Psoas muscle (tissue), 8 donors: Measurements from ENCODE around the gene VPS13D. TPM values are rescaled to one million over a fixed set of nuclear protein-coding genes. Genes with fewer than 3 reads are reported as not detected.

Experiments used
- ATAC-seq, 4 donors: fragments of 200-7000 bp; cut with Tn5 transposase; one replicate each; pipeline ENCODE4 v1.9.1; 2020; ENCODE audit warnings: moderate library complexity in 3 of 4, mild to moderate bottlenecking in 2 of 4
- DNase-seq, 2 donors: peaks; one replicate each; pipeline ENCODE4 v3.0.0-alpha.2; 2020
- H3K27ac ChIP-seq: fragments of 200-600 bp; one replicate; pipeline ENCODE4 v1.8.0; 2022
- H3K27me3 ChIP-seq, 3 donors: fragments of 200-600 bp in 1 of 3; one replicate each; pipeline versions ENCODE4 v1.6.1 to v1.8.0; 2013 to 2022; ENCODE audit warnings: low read length in 2 of 3, mild to moderate bottlenecking in 2 of 3, moderate library complexity in 1 of 3; ENCODE audit not compliant: insufficient read depth in 3 of 3
- H3K36me3 ChIP-seq, 2 donors: fragments of 200-600 bp in 1 of 2; one replicate each; pipeline versions ENCODE4 v1.6.1 to v1.8.0; 2013 to 2022; ENCODE audit warnings: low read depth in 1 of 2, mild to moderate bottlenecking in 1 of 2, moderate library complexity in 1 of 2; ENCODE audit not compliant: insufficient read depth in 1 of 2
- H3K4me1 ChIP-seq: fragments of 200-600 bp; one replicate; pipeline ENCODE4 v1.8.0; 2022
- H3K4me3 ChIP-seq: fragments of 200-600 bp; one replicate; pipeline ENCODE4 v1.8.0; 2022; ENCODE audit warnings: mild to moderate bottlenecking
- H3K9me3 ChIP-seq: fragments of 200-600 bp; one replicate; pipeline ENCODE4 v1.8.0; 2022
- CTCF ChIP-seq: fragments of 200-600 bp; IDR thresholded peaks from one replicate; pipeline ENCODE4 v1.8.0; 2022; ENCODE audit warnings: antibody characterized with exemption
- WGBS, 3 donors: extraction: QIAGEN DNeasy Blood & Tissue Kit; methylation state at CpG; one replicate each; pipeline versions ENCODE4 v1.1.6 to v1.1.7; 2013; 5-methylcytosine and 5-hydroxymethylcytosine counted together
- intact Hi-C, 2 donors: fragments of 100-400 bp; cut with DNase I; formaldehyde crosslinking; loops; one replicate each; pipeline versions ENCODE4 v1.11.0 to v1.14.2; 2022
- polyA plus RNA-seq, 3 donors: library from polyadenylated mRNA; stranded (reverse); fragments of 200-250 nt; gene quantifications; one replicate each; pipeline ENCODE4 v1.2.3, GENCODE V29; 2013
- total RNA-seq, 4 donors: library from RNA; stranded (reverse); fragmentation: NEBNext Ultra II Directional in 2 of 4; extraction: Animal tissue kit (Norgen Biotek cat#: 25700) in 2 of 4; gene quantifications; one replicate each; pipeline versions ENCODE4 v1.2.1 to v1.2.4, GENCODE V29; 2021 to 2023
- donor health status: healthy with polysubstance abuse.
- donor health status: DM: no; HTN: no; CAD: no; lungs with moderate emphysema.
- donor health status: Bipolar disorder and iron deficiency.
- donor health status: healthy.
- donor health status: DM: yes; HTN: yes; CAD: no.
- donor health status: DM: no; HTN: no; CAD: no.
- donor health status: DM: no; HTN: no; CAD: no.
- donor health status: DM: yes; HTN: yes; CAD: no.

VPS13D gene
- total and polyA plus RNA-seq, 7 donors, result 19.9 to 69.1 (median 45.3) TPM

- Histone ChIP-seq H3K4me3 (no peak overlapping the region), H3K9me3 (no peaks in the 10 kb centered on the region), H3K36me3 (peaks cover 13 to 98% of the 10 kb centered on the region in 2 donors), H3K27ac (no peak overlapping the region), H3K27me3 (no peaks in the 10 kb centered on the region), H3K4me1 (peaks cover 4% of the 10 kb centered on the region)
- intact Hi-C loops, result loop anchor here in 1 of 2 donors (5.0 kb wide), 1 partner anchor 385 kb away; no protein-coding TSS in a partner anchor
- no peak for ATAC-seq
- 91 to 95% (median 92%) methylated on average over 6 of the region's 6 CpGs for WGBS, 3 donors
- DNase-seq, result no peak
- TF ChIP-seq CTCF, result no peak
Observed at GRCh38 chr1:12272770-12273169, 42.9 kb downstream of the VPS13D start.

- intact Hi-C loops, result no loop called here
- Histone ChIP-seq H3K4me3 (no peak overlapping the region), H3K27me3 (no peaks in the 10 kb centered on the region), H3K27ac (no peak overlapping the region), H3K9me3 (no peaks in the 10 kb centered on the region), H3K4me1 (peaks cover 6% of the 10 kb centered on the region), H3K36me3 (peaks cover 14 to 98% of the 10 kb centered on the region in 2 donors)
- DNase-seq, result peak; percentile 50 to 64
- no peak for ATAC-seq
- peak; percentile 58 for TF ChIP-seq CTCF
- WGBS, 3 donors, result 63 to 81% (median 66%) methylated on average over 4 of the region's 4 CpGs
Observed at GRCh38 chr1:12275370-12275769, 45.5 kb downstream of the VPS13D start.

GRCh38 chr1:12276225-12276624 lies 46.4 kb downstream of the VPS13D start:
- DNase-seq (no peak), ATAC-seq (no peak)
- WGBS, 3 donors, result 67 to 75% (median 71%) methylated on average over 7 of the region's 7 CpGs
- Histone ChIP-seq H3K27ac (no peak overlapping the region), H3K36me3 (peaks cover 14 to 98% of the 10 kb centered on the region in 2 donors), H3K27me3 (no peaks in the 10 kb centered on the region), H3K4me3 (no peak overlapping the region), H3K4me1 (peaks cover 6% of the 10 kb centered on the region), H3K9me3 (no peaks in the 10 kb centered on the region)
- peak; percentile 37 for TF ChIP-seq CTCF
- intact Hi-C loops, result loop anchor here in 1 of 2 donors (2.0 kb wide), 1 partner anchor 43 kb away; no protein-coding TSS in a partner anchor

- no peak overlapping the region for H3K27ac ChIP-seq
- intact Hi-C loops, result no loop called here
- no peak overlapping the region for H3K4me3 ChIP-seq
- peaks cover 16 to 99% of the 10 kb centered on the region in 2 donors for H3K36me3 ChIP-seq
- H3K4me1 ChIP-seq, result peaks cover 2% of the 10 kb centered on the region
- H3K9me3 ChIP-seq, result no peaks in the 10 kb centered on the region
- no peak for DNase-seq
- no peaks in the 10 kb centered on the region for H3K27me3 ChIP-seq
- no peak for ATAC-seq
- TF ChIP-seq CTCF, result no peak
- WGBS, 3 donors, result 86 to 94% (median 89%) methylated on average over 3 of the region's 3 CpGs
Observed at GRCh38 chr1:12279003-12279402, 49.2 kb downstream of the VPS13D start.
